ENCODE measurements around the gene CCT3.

DNA sequence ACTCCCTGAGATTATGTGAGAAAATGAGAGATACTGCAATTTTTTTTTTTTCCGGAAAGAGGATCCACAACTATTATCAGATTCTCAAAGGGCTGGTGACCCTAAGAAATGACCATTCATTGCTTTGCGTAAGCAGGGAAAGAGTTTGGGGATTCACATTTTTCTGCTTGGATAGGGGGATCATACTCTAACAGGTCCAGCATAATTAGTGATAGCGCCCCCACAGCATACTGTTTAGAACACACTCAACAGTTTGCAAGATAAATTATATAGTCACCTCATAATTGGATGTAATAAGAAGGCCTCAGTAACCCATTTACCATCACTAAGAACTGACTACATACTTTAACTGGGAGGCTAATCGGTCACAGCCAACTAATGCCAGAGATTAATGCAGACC, 1.9 kb downstream of the CCT3 start:
- TF ChIP-seq, protein P1, sequence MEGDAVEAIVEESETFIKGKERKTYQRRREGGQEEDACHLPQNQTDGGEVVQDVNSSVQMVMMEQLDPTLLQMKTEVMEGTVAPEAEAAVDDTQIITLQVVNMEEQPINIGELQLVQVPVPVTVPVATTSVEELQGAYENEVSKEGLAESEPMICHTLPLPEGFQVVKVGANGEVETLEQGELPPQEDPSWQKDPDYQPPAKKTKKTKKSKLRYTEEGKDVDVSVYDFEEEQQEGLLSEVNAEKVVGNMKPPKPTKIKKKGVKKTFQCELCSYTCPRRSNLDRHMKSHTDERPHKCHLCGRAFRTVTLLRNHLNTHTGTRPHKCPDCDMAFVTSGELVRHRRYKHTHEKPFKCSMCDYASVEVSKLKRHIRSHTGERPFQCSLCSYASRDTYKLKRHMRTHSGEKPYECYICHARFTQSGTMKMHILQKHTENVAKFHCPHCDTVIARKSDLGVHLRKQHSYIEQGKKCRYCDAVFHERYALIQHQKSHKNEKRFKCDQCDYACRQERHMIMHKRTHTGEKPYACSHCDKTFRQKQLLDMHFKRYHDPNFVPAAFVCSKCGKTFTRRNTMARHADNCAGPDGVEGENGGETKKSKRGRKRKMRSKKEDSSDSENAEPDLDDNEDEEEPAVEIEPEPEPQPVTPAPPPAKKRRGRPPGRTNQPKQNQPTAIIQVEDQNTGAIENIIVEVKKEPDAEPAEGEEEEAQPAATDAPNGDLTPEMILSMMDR (IDR thresholded peaks at IDR 0.05; ENCODE audit: low read length) = 0 out of 2 replicates have a peak, but pooled peaks have one; percentile 26
- TF ChIP-seq EZH2 (optimal IDR thresholded peaks at IDR 0.05; ENCODE audit: low read depth, low read length) = no peak

All from MM.1S (cell line).